CD4-positive, alpha-beta T cell treated with Interleukin-21 for 1 hour (primary cell): Measurements from ENCODE around the gene DPF3.

Source experiments
- DNase-seq: peaks from one replicate; pipeline ENCODE4 v3.0.0-alpha.2; 2020

The DPF3 gene

GRCh38 chr14:72610831-72611200 lies 283.1 kb downstream of the DPF3 start:
- no peak for DNase-seq

- DNase-seq: no peak
Measured at GRCh38 chr14:72610096-72610830, 283.6 kb downstream of the DPF3 start.

- no peak for DNase-seq
Measured at GRCh38 chr14:72609205-72609916, 284.5 kb downstream of the DPF3 start.

GRCh38 chr14:72608391-72609204 lies 285.3 kb downstream of the DPF3 start:
- DNase-seq: no peak

- no peak for DNase-seq
Measured at GRCh38 chr14:72607386-72608130, 286.3 kb downstream of the DPF3 start.

GRCh38 chr14:72606879-72607278 lies 287.0 kb downstream of the DPF3 start:
- DNase-seq: no peak

- no peak for DNase-seq
Measured at GRCh38 chr14:72605921-72606220, 288.0 kb downstream of the DPF3 start.

- no peak for DNase-seq
Measured at GRCh38 chr14:72605096-72605920, 288.6 kb downstream of the DPF3 start.

- DNase-seq: no peak
Measured at GRCh38 chr14:72604133-72604532, 289.8 kb downstream of the DPF3 start.

- no peak for DNase-seq
Measured at GRCh38 chr14:72603639-72604038, 290.3 kb downstream of the DPF3 start.

- DNase-seq: no peak
Measured at GRCh38 chr14:72600551-72601330, 293.2 kb downstream of the DPF3 start.

GRCh38 chr14:72599579-72600470 lies 294.1 kb downstream of the DPF3 start:
- DNase-seq: no peak

GRCh38 chr14:72598306-72598705 lies 295.6 kb downstream of the DPF3 start:
- DNase-seq: no peak

GRCh38 chr14:72597252-72598233 lies 296.4 kb downstream of the DPF3 start:
- no peak for DNase-seq

- DNase-seq: no peak
Measured at GRCh38 chr14:72595152-72595862, 298.6 kb downstream of the DPF3 start.

- DNase-seq: peak; percentile 65
Measured at GRCh38 chr14:72594099-72594901, 299.6 kb downstream of the DPF3 start.

- DNase-seq: no peak
Measured at GRCh38 chr14:72591391-72591790, 302.5 kb downstream of the DPF3 start.
